Brain pericyte (primary cell): ENCODE measurements around the gene TNFRSF14.

ENCODE experiments used
- DNase-seq: peaks from one replicate; pipeline ENCODE4 v3.0.0-alpha.2; 2012; ENCODE audit warnings: low read depth, low spot score

Gene TNFRSF14

GRCh38 chr1:2601721-2602303 is 45.6 kb downstream of the TNFRSF14 start:
- no peak for DNase-seq

- no peak for DNase-seq
Observed at GRCh38 chr1:2602311-2602835, 46.2 kb downstream of the TNFRSF14 start.

GRCh38 chr1:2602866-2603520 is 46.8 kb downstream of the TNFRSF14 start:
- DNase-seq = no peak

- DNase-seq = no peak
Observed at GRCh38 chr1:2603521-2604155, 47.5 kb downstream of the TNFRSF14 start.

GRCh38 chr1:2604156-2604843 is 48.1 kb downstream of the TNFRSF14 start:
- DNase-seq = no peak

- no peak for DNase-seq
Observed at GRCh38 chr1:2604844-2605508, 48.8 kb downstream of the TNFRSF14 start.

- no peak for DNase-seq
Observed at GRCh38 chr1:2605509-2606395, 49.6 kb downstream of the TNFRSF14 start.

GRCh38 chr1:2606396-2606880 is 50.3 kb downstream of the TNFRSF14 start:
- DNase-seq = no peak

- no peak for DNase-seq
Observed at GRCh38 chr1:2606881-2607621, 50.9 kb downstream of the TNFRSF14 start.

- no peak for DNase-seq
Observed at GRCh38 chr1:2607641-2608091, 51.5 kb downstream of the TNFRSF14 start.

- no peak for DNase-seq
Observed at GRCh38 chr1:2609319-2610035, 53.3 kb downstream of the TNFRSF14 start.

- DNase-seq = no peak
Observed at GRCh38 chr1:2610036-2610959, 54.1 kb downstream of the TNFRSF14 start.

GRCh38 chr1:2611031-2611501 is 54.9 kb downstream of the TNFRSF14 start:
- DNase-seq = no peak

- no peak for DNase-seq
Observed at GRCh38 chr1:2611621-2612437, 55.7 kb downstream of the TNFRSF14 start.

GRCh38 chr1:2612591-2613365 is 56.6 kb downstream of the TNFRSF14 start:
- no peak for DNase-seq
